C4-2B (cell line): ENCODE results near the gene CIT.

Experiments used
- H3K27ac ChIP-seq: fragments of 450-650 bp; 2 replicates; pipeline ENCODE4 v1.5.1; 2017
- CTCF ChIP-seq: fragments of 450-650 bp; conservative IDR thresholded peaks from 2 replicates; pipeline ENCODE4 v1.5.1; 2017; ENCODE audit warnings: mild to moderate bottlenecking
- ZFX ChIP-seq: fragments of 450-650 bp; IDR thresholded peaks from 2 replicates; pipeline ENCODE4 v1.6.1; 2017

The CIT gene

GRCh38 chr12:119836781-119837180, 40.3 kb downstream of the CIT start:
- no peak overlapping the region for H3K27ac ChIP-seq
- no peak for TF ChIP-seq ZFX
- TF ChIP-seq CTCF, result no peak

GRCh38 chr12:119835068-119835467, 42.1 kb downstream of the CIT start:
- H3K27ac ChIP-seq, result no peak overlapping the region
- TF ChIP-seq CTCF (no peak), ZFX (no peak)

- no peak for TF ChIP-seq CTCF
- TF ChIP-seq ZFX, result no peak
- H3K27ac ChIP-seq, result no peak overlapping the region
Observed at GRCh38 chr12:119829439-119829838, 47.7 kb downstream of the CIT start.

DNA sequence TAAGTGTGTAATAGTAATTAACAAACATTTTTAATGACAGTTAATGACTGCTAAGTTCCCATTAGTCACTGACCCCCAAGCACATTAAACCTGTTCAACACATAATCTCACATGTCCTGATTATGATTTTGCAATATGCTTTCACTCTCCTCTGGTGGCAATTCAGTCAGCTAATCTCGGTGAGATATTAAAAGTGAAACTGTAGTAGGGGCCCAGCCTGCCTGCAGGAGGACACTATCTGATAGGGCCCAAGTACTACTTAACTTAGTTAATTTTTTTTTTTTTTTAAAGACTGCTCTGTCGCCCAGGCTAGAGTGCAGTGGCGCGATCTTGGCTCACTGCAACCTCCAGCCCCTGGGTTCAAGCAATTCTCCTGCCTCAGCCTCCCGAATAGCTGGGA, 48.8 kb downstream of the CIT start:
- no peak overlapping the region for H3K27ac ChIP-seq
- TF ChIP-seq ZFX (no peak), CTCF (no peak)

GRCh38 chr12:119827760-119828159, 49.4 kb downstream of the CIT start:
- TF ChIP-seq ZFX, result no peak
- no peak for TF ChIP-seq CTCF
- H3K27ac ChIP-seq, result no peak overlapping the region

GRCh38 chr12:119826661-119827445, 50.3 kb downstream of the CIT start:
- TF ChIP-seq CTCF (no peak), ZFX (no peak)
- H3K27ac ChIP-seq, result no peak overlapping the region

- no peak overlapping the region for H3K27ac ChIP-seq
- TF ChIP-seq CTCF (no peak), ZFX (no peak)
Observed at GRCh38 chr12:119825262-119825661, 51.9 kb downstream of the CIT start.
